HG02678 (cell line): ENCODE results near the gene LINC00305.

ENCODE experiments used
- ATAC-seq: cut with Tn5 transposase; IDR thresholded peaks from one replicate; pipeline ENCODE4 v1.9.1; 2021; ENCODE audit warnings: mild to moderate bottlenecking, moderate library complexity; ENCODE audit not compliant: unreplicated experiment

The LINC00305 gene

DNA sequence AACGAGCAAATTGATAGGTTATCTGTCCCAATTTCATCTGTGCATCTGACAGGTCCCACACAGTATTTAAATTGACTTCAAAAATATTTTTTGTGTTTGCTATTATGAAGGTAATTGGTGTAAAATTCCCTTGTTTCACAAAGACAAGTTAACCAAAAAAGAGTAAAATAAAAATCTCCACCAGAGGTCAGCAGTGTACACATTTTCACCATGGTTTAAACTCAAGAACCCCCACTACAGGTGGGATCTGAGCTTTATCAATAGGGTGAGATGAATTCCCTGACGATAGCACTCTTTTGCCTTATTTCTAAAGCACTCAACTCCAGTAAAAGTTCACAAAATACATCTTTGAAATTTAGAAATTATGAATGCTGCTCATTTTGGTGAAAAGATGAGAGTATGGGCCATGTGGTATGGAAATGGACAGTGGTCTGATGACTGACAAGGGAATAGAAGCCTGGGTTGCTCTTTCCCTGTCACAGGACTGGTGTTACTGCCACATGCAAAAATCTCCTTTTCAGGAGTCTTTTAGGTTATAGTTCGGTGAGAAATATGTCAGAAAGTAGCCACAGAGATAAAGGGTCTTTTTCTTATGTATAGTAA lies 111.0 kb downstream of the LINC00305 start:
- peak; percentile 87 for ATAC-seq

DNA sequence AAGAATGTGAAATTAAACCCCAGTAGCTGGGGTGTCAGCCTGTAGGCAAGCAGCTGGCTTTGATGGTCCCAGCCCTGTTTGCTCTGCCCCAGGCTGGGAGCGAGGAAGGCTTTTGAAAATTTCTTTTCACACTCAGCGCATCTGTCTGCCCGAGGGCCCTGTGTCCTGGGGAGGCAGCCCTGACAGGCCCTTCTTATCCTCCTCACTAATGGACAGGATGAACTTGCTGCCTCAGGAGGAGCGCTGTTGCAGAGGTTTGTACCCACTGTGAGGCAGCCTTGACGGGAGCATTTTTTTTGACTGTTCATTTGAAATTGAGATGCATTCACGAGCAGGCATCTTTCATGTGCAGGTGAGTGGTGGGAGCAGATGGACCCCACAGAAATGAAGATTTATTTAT lies 116.6 kb downstream of the LINC00305 start:
- no peak for ATAC-seq

- ATAC-seq = no peak
Measured at GRCh38 chr18:64031411-64031810, 117.5 kb downstream of the LINC00305 start.
